Esophagus muscularis mucosa (tissue), 4 donors: ENCODE results near the gene CHM. TPM values are rescaled to one million over a fixed set of nuclear protein-coding genes. Genes with fewer than 3 reads are reported as not detected.
"Not testable (repeated sequence)": the region's sequence is repeated elsewhere in the genome, so short reads cannot be mapped to it uniquely, and the experiment has no call there.

Experiments used
- DNase-seq: peaks from one replicate; pipeline ENCODE4 v3.0.0-alpha.2; 2017; ENCODE audit errors: extremely low spot score
- H3K27ac ChIP-seq, 4 donors: fragments of 200-600 bp; sonication (generic); replicated peaks in 1 of 4; 1 replicate in 3 of 4; 2 replicates in 1 of 4; pipeline ENCODE4 v1.5.1; 2016 to 2019; ENCODE audit warnings: mild to moderate bottlenecking in 1 of 4
- H3K27me3 ChIP-seq, 4 donors: fragments of 200-600 bp; sonication (generic); one replicate each; pipeline versions ENCODE4 v1.5.1 to v1.6.0; 2016 to 2019
- H3K36me3 ChIP-seq, 4 donors: fragments of 200-600 bp; sonication (generic); one replicate each; pipeline ENCODE4 v1.5.1; 2016 to 2019
- H3K4me1 ChIP-seq, 4 donors: fragments of 200-600 bp; sonication (generic); one replicate each; pipeline ENCODE4 v1.5.1; 2016 to 2019
- H3K4me3 ChIP-seq, 4 donors: fragments of 200-600 bp; sonication (generic); 1 replicate in 2 of 4; 2 replicates in 2 of 4; pipeline ENCODE4 v1.5.1; 2016 to 2019; ENCODE audit warnings: mild to moderate bottlenecking in 4 of 4, moderate library complexity in 1 of 4
- H3K9me3 ChIP-seq, 4 donors: fragments of 200-600 bp; sonication (generic); 1 replicate in 3 of 4; 2 replicates in 1 of 4; pipeline ENCODE4 v1.5.1; 2016 to 2019
- CTCF ChIP-seq, 3 experiments: fragments of 200-600 bp in 2 of 3; fragments of 450-650 bp in 1 of 3; sonication (generic) in 2 of 3; IDR thresholded peaks; one replicate each; pipeline ENCODE4 v1.5.1; 2017 to 2019; ENCODE audit warnings: antibody characterized with exemption in 3 of 3, mild to moderate bottlenecking in 2 of 3, moderate library complexity in 1 of 3
- EP300 ChIP-seq: sonication (generic); formaldehyde crosslinking; IDR thresholded peaks from one replicate; pipeline ENCODE4 v1.6.1; 2017; ENCODE audit warnings: antibody characterized with exemption
- POLR2A ChIP-seq: fragments of 450-650 bp; IDR thresholded peaks from one replicate; pipeline ENCODE4 v1.6.1; 2017; ENCODE audit warnings: antibody characterized with exemption, moderate library complexity, mild to moderate bottlenecking, low read depth
- POLR2AphosphoS5 ChIP-seq, 2 donors: sonication (generic); formaldehyde crosslinking; IDR thresholded peaks; one replicate each; pipeline ENCODE4 v1.6.1; 2017; ENCODE audit warnings: antibody characterized with exemption in 2 of 2
- WGBS: methylation state at CpG from one replicate; pipeline ENCODE4 v1.1.5; 2018; 5-methylcytosine and 5-hydroxymethylcytosine counted together
- intact Hi-C: fragments of 100-400 bp; cut with DNase I; formaldehyde crosslinking; loops from one replicate; pipeline ENCODE4 v1.15.1; 2023
- total RNA-seq, 4 donors: library from RNA; depleted of rRNA; stranded (reverse); fragments of >200 nt; gene quantifications; one replicate each; pipeline versions ENCODE4 v1.1.0 to v1.2.1, GENCODE V29; 2016

The CHM gene
- total RNA-seq, 4 donors from 2014 or later, result 13.9 to 16.3 (median 15.2) TPM

- WGBS, result 58% methylated on average over 3 of the region's 3 CpGs
- H3K9me3 ChIP-seq, result peaks cover 0 to 4% (median 0%) of the 10 kb centered on the region in 4 donors
Measured at GRCh38 chrX:85922821-85923220, 124.5 kb downstream of the CHM start.

GRCh38 chrX:85916656-85917280 lies 130.6 kb downstream of the CHM start:
- H3K4me1 ChIP-seq, H3K4me3 ChIP-seq, H3K36me3 ChIP-seq, H3K9me3 ChIP-seq, intact Hi-C loops, DNase-seq, H3K27me3 ChIP-seq, H3K27ac ChIP-seq: not testable (repeated sequence)
- 80% methylated on average over 2 of the region's 2 CpGs for WGBS

More at GRCh38 chrX:85922821-85923220, 124.5 kb downstream of the CHM start:
- Histone ChIP-seq H3K27me3 (no peaks in the 10 kb centered on the region), H3K27ac (no peak overlapping the region), H3K36me3 (no peaks in the 10 kb centered on the region), H3K4me1 (peaks cover 0 to 2% (median 0%) of the 10 kb centered on the region in 4 donors), H3K4me3 (no peak overlapping the region)
- TF ChIP-seq CTCF (IDR thresholded peaks at IDR 0.05) (no peak), POLR2A (no peak), EP300 (no peak), POLR2AphosphoS5 (IDR thresholded peaks at IDR 0.05) (no peak)
- intact Hi-C loops, result no loop called here
- DNase-seq, result no peak

GRCh38 chrX:85914431-85914830 lies 132.9 kb downstream of the CHM start:
- Histone ChIP-seq H3K27ac (no peak overlapping the region), H3K36me3 (no peaks in the 10 kb centered on the region), H3K4me1 (no peaks in the 10 kb centered on the region), H3K4me3 (no peak overlapping the region), H3K9me3 (peaks cover 0 to 4% (median 0%) of the 10 kb centered on the region in 4 donors), H3K27me3 (no peaks in the 10 kb centered on the region)
- WGBS, result 81% methylated on average over 4 of the region's 6 CpGs
- intact Hi-C loops, result no loop called here
- DNase-seq, result no peak
- TF ChIP-seq POLR2A (no peak), CTCF (IDR thresholded peaks at IDR 0.05) (no peak), EP300 (no peak), POLR2AphosphoS5 (IDR thresholded peaks at IDR 0.05) (no peak)

GRCh38 chrX:85907316-85907715 lies 140.0 kb downstream of the CHM start:
- intact Hi-C loops, result no loop called here
- H3K27me3 ChIP-seq, result no peaks in the 10 kb centered on the region
- no peak for DNase-seq
- H3K9me3 ChIP-seq, result no peaks in the 10 kb centered on the region
- no peak overlapping the region for H3K4me3 ChIP-seq
- no peaks in the 10 kb centered on the region for H3K4me1 ChIP-seq
- no peak overlapping the region for H3K27ac ChIP-seq
- WGBS, result 93% methylated on average over 3 of the region's 3 CpGs
- H3K36me3 ChIP-seq, result no peaks in the 10 kb centered on the region
- TF ChIP-seq POLR2A (no peak), CTCF (IDR thresholded peaks at IDR 0.05) (no peak), EP300 (no peak), POLR2AphosphoS5 (IDR thresholded peaks at IDR 0.05) (no peak)

GRCh38 chrX:85906399-85906798 lies 141.0 kb downstream of the CHM start:
- no peaks in the 10 kb centered on the region for H3K4me1 ChIP-seq
- no peaks in the 10 kb centered on the region for H3K9me3 ChIP-seq
- TF ChIP-seq CTCF (IDR thresholded peaks at IDR 0.05) (no peak), POLR2A (no peak), EP300 (no peak), POLR2AphosphoS5 (IDR thresholded peaks at IDR 0.05) (no peak)
- H3K27ac ChIP-seq, result no peak overlapping the region
- DNase-seq, result no peak
- 92% methylated on average over 2 of the region's 2 CpGs for WGBS
- intact Hi-C loops, result no loop called here
- no peaks in the 10 kb centered on the region for H3K36me3 ChIP-seq
- H3K27me3 ChIP-seq, result no peaks in the 10 kb centered on the region
- no peak overlapping the region for H3K4me3 ChIP-seq
